Lung microvascular endothelial cell (primary cell): ENCODE results near the gene JAKMIP1. TPM values are rescaled to one million over a fixed set of nuclear protein-coding genes. Genes with fewer than 3 reads are reported as not detected.

Experiments
- DNase-seq, 2 donors: peaks; one replicate each; pipeline versions ENCODE4 v3.0.0 to v3.0.0-alpha.2; 2010; ENCODE audit warnings: low read depth in 2 of 2
- total RNA-seq: library from RNA; depleted of rRNA; stranded (reverse); fragments of >200 nt; gene quantifications from 2 replicates; pipeline ENCODE4 v1.2.1, GENCODE V29; 2014

The JAKMIP1 gene
- total RNA-seq, 1 donor from 2014 or later = not detected

GRCh38 chr4:6095023-6095752 lies 105.2 kb downstream of the JAKMIP1 start:
- DNase-seq = peak; percentile 34 to 50

- DNase-seq = no peak
These were observed 106.7 kb downstream of the JAKMIP1 start for GRCh38 chr4:6093671-6094070.

- no peak for DNase-seq
These were observed 107.4 kb downstream of the JAKMIP1 start for GRCh38 chr4:6092971-6093370.

- no peak for DNase-seq
These were observed 108.2 kb downstream of the JAKMIP1 start for GRCh38 chr4:6092131-6092530.

- no peak for DNase-seq
These were observed 109.4 kb downstream of the JAKMIP1 start for GRCh38 chr4:6090931-6091330.

- DNase-seq = no peak
These were observed 111.4 kb downstream of the JAKMIP1 start for GRCh38 chr4:6088950-6089349.

- peak; percentile 52 to 86 for DNase-seq
These were observed 112.5 kb downstream of the JAKMIP1 start for GRCh38 chr4:6087669-6088341.

GRCh38 chr4:6086846-6087245 lies 113.5 kb downstream of the JAKMIP1 start:
- DNase-seq = no peak

GRCh38 chr4:6085691-6086628 lies 114.4 kb downstream of the JAKMIP1 start:
- no peak for DNase-seq

- DNase-seq = no peak
These were observed 115.2 kb downstream of the JAKMIP1 start for GRCh38 chr4:6085028-6085690.

- DNase-seq = no peak
These were observed 120.4 kb downstream of the JAKMIP1 start for GRCh38 chr4:6079965-6080364.

GRCh38 chr4:6078560-6078959 lies 121.8 kb downstream of the JAKMIP1 start:
- DNase-seq = no peak

- DNase-seq = no peak
These were observed 124.0 kb downstream of the JAKMIP1 start for GRCh38 chr4:6076391-6076790.

- no peak for DNase-seq
These were observed 125.6 kb downstream of the JAKMIP1 start for GRCh38 chr4:6074758-6075157.

- no peak for DNase-seq
These were observed 128.2 kb downstream of the JAKMIP1 start for GRCh38 chr4:6071959-6072720.

- no peak for DNase-seq
These were observed 129.0 kb downstream of the JAKMIP1 start for GRCh38 chr4:6071191-6071958.

GRCh38 chr4:6069845-6070709 lies 130.3 kb downstream of the JAKMIP1 start:
- no peak for DNase-seq

- no peak for DNase-seq
These were observed 131.4 kb downstream of the JAKMIP1 start for GRCh38 chr4:6068986-6069385.
